H9 (cell line): ENCODE results near the gene CABLES1. TPM values are rescaled to one million over a fixed set of nuclear protein-coding genes. Genes with fewer than 3 reads are reported as not detected.

Experiments used
- DNase-seq: peaks from one replicate; pipeline ENCODE4 v3.0.0-alpha.2; 2017
- H2AFZ ChIP-seq: one replicate; pipeline ENCODE4 v1.6.1; 2013; ENCODE audit warnings: mild to moderate bottlenecking, low read length, control low read depth, moderate library complexity
- H2AK5ac ChIP-seq: 2 replicates; pipeline ENCODE4 v1.6.1; 2013; ENCODE audit warnings: low read length, control low read depth, mixed read lengths; ENCODE audit not compliant: insufficient read length
- H2BK120ac ChIP-seq: one replicate; pipeline ENCODE4 v1.6.1; 2013; ENCODE audit warnings: low read depth, mild to moderate bottlenecking, low read length, control low read depth, inconsistent platforms; ENCODE audit not compliant: poor library complexity, severe bottlenecking
- H2BK12ac ChIP-seq: 2 replicates; pipeline ENCODE4 v1.6.1; 2013; ENCODE audit warnings: low read length, control low read depth, mixed read lengths, low read depth; ENCODE audit not compliant: insufficient read length
- H2BK15ac ChIP-seq: 2 replicates; pipeline ENCODE4 v1.6.1; 2013; ENCODE audit warnings: low read depth, low read length, control low read depth
- H2BK20ac ChIP-seq: one replicate; pipeline ENCODE4 v1.6.1; 2013; ENCODE audit warnings: low read depth, mild to moderate bottlenecking, low read length, control low read depth, inconsistent platforms; ENCODE audit not compliant: poor library complexity, severe bottlenecking
- H2BK5ac ChIP-seq: 2 replicates; pipeline ENCODE4 v1.6.1; 2013; ENCODE audit warnings: low read length, control low read depth, mixed read lengths; ENCODE audit not compliant: insufficient read length
- H3K14ac ChIP-seq: 2 replicates; pipeline ENCODE4 v1.6.1; 2013; ENCODE audit warnings: low read length, control low read depth; ENCODE audit not compliant: insufficient read depth
- H3K18ac ChIP-seq: 2 replicates; pipeline ENCODE4 v1.6.1; 2013; ENCODE audit warnings: low read depth, mild to moderate bottlenecking, mixed read lengths, low read length, control low read depth; ENCODE audit not compliant: insufficient read length
- H3K23ac ChIP-seq: 2 replicates; pipeline ENCODE4 v1.6.1; 2013; ENCODE audit warnings: low read length, control low read depth, mixed read lengths, low read depth; ENCODE audit not compliant: insufficient read length
- H3K23me2 ChIP-seq: 2 replicates; pipeline ENCODE4 v1.6.1; 2013; ENCODE audit warnings: low read depth, mild to moderate bottlenecking, mixed read lengths, low read length, control low read depth; ENCODE audit not compliant: insufficient read length, poor library complexity, severe bottlenecking
- H3K27ac ChIP-seq: 2 replicates; pipeline ENCODE4 v1.5.1; 2013; ENCODE audit warnings: low read length, control low read depth, mixed read lengths, low read depth; ENCODE audit not compliant: insufficient read length
- H3K27me3 ChIP-seq: 2 replicates; pipeline ENCODE4 v1.6.1; 2013; ENCODE audit warnings: low read length, control low read depth, inconsistent platforms; ENCODE audit not compliant: insufficient read depth
- H3K4ac ChIP-seq: 2 replicates; pipeline ENCODE4 v1.6.1; 2013; ENCODE audit warnings: low read depth, mild to moderate bottlenecking, control low read depth, inconsistent platforms, low read length, moderate library complexity
- H3K4me1 ChIP-seq: 2 replicates; pipeline ENCODE4 v1.6.1; 2013; ENCODE audit warnings: low read length, control low read depth, inconsistent platforms; ENCODE audit not compliant: insufficient read depth
- H3K4me2 ChIP-seq: 2 replicates; pipeline ENCODE4 v1.6.1; 2013; ENCODE audit warnings: low read length, control low read depth, mixed read lengths; ENCODE audit not compliant: insufficient read length, insufficient read depth
- H3K56ac ChIP-seq: 2 replicates; pipeline ENCODE4 v1.6.1; 2013; ENCODE audit warnings: low read depth, mild to moderate bottlenecking, mixed read lengths, low read length, control low read depth; ENCODE audit not compliant: insufficient read length
- H3K79me1 ChIP-seq: 2 replicates; pipeline ENCODE4 v1.6.1; 2013; ENCODE audit warnings: low read depth, mild to moderate bottlenecking, moderate library complexity, low read length, control low read depth, inconsistent platforms; ENCODE audit not compliant: insufficient read depth, poor library complexity, severe bottlenecking
- H3K79me2 ChIP-seq: 2 replicates; pipeline ENCODE4 v1.6.1; 2013; ENCODE audit warnings: low read length, control low read depth, inconsistent platforms; ENCODE audit not compliant: insufficient read depth
- H3K9ac ChIP-seq: 2 replicates; pipeline ENCODE4 v1.6.1; 2013; ENCODE audit warnings: low read length, control low read depth, mixed read lengths; ENCODE audit not compliant: insufficient read length; ENCODE audit errors: extremely low read depth
- H3K9me3 ChIP-seq: one replicate; pipeline ENCODE4 v1.6.1; 2013; ENCODE audit warnings: low read depth, low read length, inconsistent platforms; ENCODE audit not compliant: control insufficient read depth
- H3T11ph ChIP-seq: one replicate; pipeline ENCODE4 v1.6.1; 2013; ENCODE audit warnings: mild to moderate bottlenecking, low read length, control low read depth, inconsistent platforms
- H4K20me1 ChIP-seq: one replicate; pipeline ENCODE4 v1.6.1; 2013; ENCODE audit not compliant: control insufficient read depth, insufficient read length, insufficient read depth
- H4K5ac ChIP-seq: 2 replicates; pipeline ENCODE4 v1.6.1; 2013; ENCODE audit warnings: low read depth, mild to moderate bottlenecking, mixed read lengths, low read length, control low read depth; ENCODE audit not compliant: insufficient read length
- H4K8ac ChIP-seq: replicated peaks from 2 replicates; pipeline ENCODE4 v1.6.1; 2013; ENCODE audit warnings: low read length, control low read depth, mixed read lengths, low read depth; ENCODE audit not compliant: insufficient read length
- H4K91ac ChIP-seq: 2 replicates; pipeline ENCODE4 v1.6.1; 2013; ENCODE audit warnings: low read depth, mild to moderate bottlenecking, moderate library complexity, mixed read lengths, low read length, control low read depth; ENCODE audit not compliant: insufficient read length
- H3K27ac Mint-ChIP-seq, 3 experiments: 2 replicates in 2 of 3; 3 replicates in 1 of 3; pipeline ENCODE4 v1.8.0; 2020 to 2021; ENCODE audit warnings: mixed read lengths in 3 of 3, mild to moderate bottlenecking in 1 of 3, moderate library complexity in 1 of 3
- H3K27me3 Mint-ChIP-seq: 2 replicates; pipeline ENCODE4 v1.8.0; 2021; ENCODE audit warnings: low read depth, mild to moderate bottlenecking, moderate library complexity, mixed read lengths
- H3K36me3 Mint-ChIP-seq, 3 experiments: 2 replicates in 2 of 3; 3 replicates in 1 of 3; pipeline ENCODE4 v1.8.0; 2020 to 2021; ENCODE audit warnings: low read depth in 3 of 3, mixed read lengths in 3 of 3; ENCODE audit not compliant: insufficient read depth in 1 of 3
- H3K4me1 Mint-ChIP-seq, 2 experiments: 2 replicates each; pipeline ENCODE4 v1.8.0; 2020; ENCODE audit warnings: mixed read lengths in 2 of 2
- H3K4me3 Mint-ChIP-seq, 2 experiments: 2 replicates in 1 of 2; 3 replicates in 1 of 2; pipeline ENCODE4 v1.8.0; 2020 to 2021; ENCODE audit warnings: mild to moderate bottlenecking in 2 of 2, mixed read lengths in 2 of 2, moderate library complexity in 1 of 2
- H3K9me3 Mint-ChIP-seq, 2 experiments: 2 replicates in 1 of 2; 3 replicates in 1 of 2; pipeline ENCODE4 v1.8.0; 2020; ENCODE audit warnings: mild to moderate bottlenecking in 2 of 2, mixed read lengths in 2 of 2, moderate library complexity in 1 of 2
- whole genome bisulfite sequencing: extraction: QIAGEN DNeasy Blood & Tissue Kit; methylation state at CpG from one replicate; pipeline ENCODE4 v1.1.7; 2013; ENCODE audit warnings: missing lambda C conversion rate, low lambda C conversion rate, mixed read lengths; ENCODE audit not compliant: insufficient read length; ENCODE audit errors: extremely low coverage; 5-methylcytosine and 5-hydroxymethylcytosine counted together
- total RNA-seq: library from RNA; stranded (reverse); gene quantifications from 2 replicates; pipeline ENCODE4 v1.2.1, GENCODE V29; 2021
- TF ChIP-seq, protein P1 (sequence below): fragments of 200-600 bp; sonication (generic); conservative IDR thresholded peaks from 3 replicates; pipeline ENCODE4 v1.8.0; 2021; ENCODE audit warnings: antibody characterized with exemption, mild to moderate bottlenecking

The CABLES1 gene
- total RNA-seq, 1 experiment from 2014 or later = 27.1 TPM

GRCh38 chr18:23136326-23137096, 1.2 kb downstream of the CABLES1 start:
- H2BK120ac ChIP-seq = no peak overlapping the region
- H3T11ph ChIP-seq = no peak overlapping the region
- no peak overlapping the region for H4K91ac ChIP-seq
- H3K27me3 ChIP-seq = no peaks in the 10 kb centered on the region
- H3K36me3 Mint-ChIP-seq = peaks cover 4 to 21% (median 16%) of the 10 kb centered on the region in 3 experiments; a peak in 6 of 7 replicates
- TF ChIP-seq, protein P1, sequence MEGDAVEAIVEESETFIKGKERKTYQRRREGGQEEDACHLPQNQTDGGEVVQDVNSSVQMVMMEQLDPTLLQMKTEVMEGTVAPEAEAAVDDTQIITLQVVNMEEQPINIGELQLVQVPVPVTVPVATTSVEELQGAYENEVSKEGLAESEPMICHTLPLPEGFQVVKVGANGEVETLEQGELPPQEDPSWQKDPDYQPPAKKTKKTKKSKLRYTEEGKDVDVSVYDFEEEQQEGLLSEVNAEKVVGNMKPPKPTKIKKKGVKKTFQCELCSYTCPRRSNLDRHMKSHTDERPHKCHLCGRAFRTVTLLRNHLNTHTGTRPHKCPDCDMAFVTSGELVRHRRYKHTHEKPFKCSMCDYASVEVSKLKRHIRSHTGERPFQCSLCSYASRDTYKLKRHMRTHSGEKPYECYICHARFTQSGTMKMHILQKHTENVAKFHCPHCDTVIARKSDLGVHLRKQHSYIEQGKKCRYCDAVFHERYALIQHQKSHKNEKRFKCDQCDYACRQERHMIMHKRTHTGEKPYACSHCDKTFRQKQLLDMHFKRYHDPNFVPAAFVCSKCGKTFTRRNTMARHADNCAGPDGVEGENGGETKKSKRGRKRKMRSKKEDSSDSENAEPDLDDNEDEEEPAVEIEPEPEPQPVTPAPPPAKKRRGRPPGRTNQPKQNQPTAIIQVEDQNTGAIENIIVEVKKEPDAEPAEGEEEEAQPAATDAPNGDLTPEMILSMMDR = no peak
- no peak overlapping the region for H3K4ac ChIP-seq
- no peak overlapping the region for H2BK15ac ChIP-seq
- H2AFZ ChIP-seq = no peak overlapping the region
- peak; percentile 41 for DNase-seq
- H2BK12ac ChIP-seq = no peak overlapping the region
- peaks cover 31% of the 10 kb centered on the region for H3K23me2 ChIP-seq
- H2BK5ac ChIP-seq = no peak overlapping the region
- H3K9me3 ChIP-seq = no peaks in the 10 kb centered on the region
- H3K4me3 Mint-ChIP-seq = peak overlapping the region; percentile 71 to 85
- H3K4me1 Mint-ChIP-seq = peaks cover 57 to 60% of the 10 kb centered on the region in 2 experiments
- no peak overlapping the region for H3K56ac ChIP-seq
- no peaks in the 10 kb centered on the region; the same call in 1 of the 2 replicates for H3K27me3 Mint-ChIP-seq
- H4K8ac ChIP-seq = no peak overlapping the region
- peak overlapping the region in 1 of 3 experiments; percentile 52; a peak in 1 of 7 replicates for H3K27ac Mint-ChIP-seq
- no CpG with 5 or more reads among the region's 72 CpGs for WGBS
- H2BK20ac ChIP-seq = no peak overlapping the region
- no peaks in the 10 kb centered on the region for H4K20me1 ChIP-seq
- H4K5ac ChIP-seq = no peak overlapping the region
- peak overlapping the region; percentile 81 for H3K18ac ChIP-seq
- H3K9ac ChIP-seq = peak overlapping the region; percentile 72
- no peak overlapping the region for H2AK5ac ChIP-seq
- no peaks in the 10 kb centered on the region; the same call in 1 of the 2 replicates for H3K4me1 ChIP-seq
- H3K79me1 ChIP-seq = no peaks in the 10 kb centered on the region
- H3K14ac ChIP-seq = peak overlapping the region; percentile 87
- H3K27ac ChIP-seq = no peak overlapping the region
- H3K9me3 Mint-ChIP-seq = no peaks in the 10 kb centered on the region
- H3K4me2 ChIP-seq = peak overlapping the region; percentile 66
- peaks cover 25% of the 10 kb centered on the region; the same call in 1 of the 2 replicates for H3K79me2 ChIP-seq
- H3K23ac ChIP-seq = no peak overlapping the region
